HG03025 (cell line): ENCODE measurements around the gene PHRF1.

ENCODE experiments used
- ATAC-seq: cut with Tn5 transposase; IDR thresholded peaks from one replicate; pipeline ENCODE4 v1.9.1; 2021; ENCODE audit warnings: mild to moderate bottlenecking, moderate library complexity; ENCODE audit not compliant: unreplicated experiment, low FRiP score

PHRF1 gene

GRCh38 chr11:557328-558132 lies 18.7 kb upstream of the PHRF1 start:
- ATAC-seq = no peak

DNA sequence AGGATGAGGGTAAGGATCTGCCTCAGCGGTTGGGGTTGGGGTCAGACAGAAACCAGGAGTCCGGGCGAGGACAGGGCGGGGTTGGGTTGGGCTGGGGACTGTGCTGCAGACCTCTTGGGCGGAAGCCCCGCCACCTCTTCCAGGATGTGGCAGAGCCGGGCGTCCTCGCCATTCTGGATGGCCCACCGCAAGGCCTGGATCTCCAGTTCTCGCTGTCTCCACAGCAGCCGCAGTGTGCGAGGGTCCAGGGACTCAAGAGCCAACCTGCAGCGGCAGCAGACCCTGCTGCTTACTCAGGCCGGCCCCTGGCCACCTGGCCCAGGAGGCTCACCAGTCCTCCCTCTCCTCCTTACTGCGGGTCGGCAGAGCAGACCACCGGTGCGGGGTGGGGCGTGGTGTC lies 17.8 kb upstream of the PHRF1 start:
- no peak for ATAC-seq

DNA sequence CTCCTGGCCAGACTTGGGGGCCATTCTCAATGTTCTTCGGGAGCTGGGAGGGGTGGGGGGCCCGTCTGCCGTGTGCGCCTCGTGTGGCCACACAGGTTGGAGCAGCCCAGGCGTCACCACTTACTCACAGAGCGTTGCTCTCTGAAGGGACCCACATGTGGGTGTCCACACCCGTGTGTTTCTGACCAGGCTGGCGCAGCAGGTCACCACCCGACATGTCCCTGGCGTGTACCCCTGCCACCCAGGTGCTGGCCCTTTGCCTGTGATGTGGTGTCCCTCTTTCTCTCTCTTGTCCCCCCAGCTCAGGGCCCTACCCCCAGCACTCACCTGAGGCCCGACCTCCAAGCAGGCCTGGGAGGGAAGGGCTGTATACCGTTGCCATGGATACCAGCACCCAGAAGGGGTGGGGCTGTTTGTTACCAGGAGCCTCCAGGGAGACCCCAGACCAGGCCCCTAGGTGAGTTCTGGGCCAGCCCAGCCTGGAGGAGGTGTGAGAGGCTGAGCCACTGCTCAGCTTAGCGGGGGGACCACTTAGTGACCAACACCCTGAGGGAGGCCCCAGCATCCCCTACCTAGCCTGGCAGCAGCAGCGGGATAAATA lies 17.1 kb upstream of the PHRF1 start:
- no peak for ATAC-seq

GRCh38 chr11:559712-560304 lies 16.5 kb upstream of the PHRF1 start:
- ATAC-seq = no peak

GRCh38 chr11:560305-561147 lies 15.7 kb upstream of the PHRF1 start, which contains the start of the genes LMNTD2 and RASSF7:
LMNTD2 (minus strand) TSS chr11:560738; CDS start chr11:560716, 22 bp downstream.
RASSF7 (plus strand) TSS chr11:560970; CDS start chr11:561769, 799 bp downstream.
- peak; percentile 68 for ATAC-seq

- peak; percentile 27 for ATAC-seq
Observed at GRCh38 chr11:561148-562003, 14.9 kb upstream of the PHRF1 start.

GRCh38 chr11:562046-562645 lies 14.1 kb upstream of the PHRF1 start:
- ATAC-seq = no peak

- ATAC-seq = no peak
Observed at GRCh38 chr11:563066-563811, 13.0 kb upstream of the PHRF1 start.

- ATAC-seq = no peak
Observed at GRCh38 chr11:563812-564578, 12.3 kb upstream of the PHRF1 start.

DNA sequence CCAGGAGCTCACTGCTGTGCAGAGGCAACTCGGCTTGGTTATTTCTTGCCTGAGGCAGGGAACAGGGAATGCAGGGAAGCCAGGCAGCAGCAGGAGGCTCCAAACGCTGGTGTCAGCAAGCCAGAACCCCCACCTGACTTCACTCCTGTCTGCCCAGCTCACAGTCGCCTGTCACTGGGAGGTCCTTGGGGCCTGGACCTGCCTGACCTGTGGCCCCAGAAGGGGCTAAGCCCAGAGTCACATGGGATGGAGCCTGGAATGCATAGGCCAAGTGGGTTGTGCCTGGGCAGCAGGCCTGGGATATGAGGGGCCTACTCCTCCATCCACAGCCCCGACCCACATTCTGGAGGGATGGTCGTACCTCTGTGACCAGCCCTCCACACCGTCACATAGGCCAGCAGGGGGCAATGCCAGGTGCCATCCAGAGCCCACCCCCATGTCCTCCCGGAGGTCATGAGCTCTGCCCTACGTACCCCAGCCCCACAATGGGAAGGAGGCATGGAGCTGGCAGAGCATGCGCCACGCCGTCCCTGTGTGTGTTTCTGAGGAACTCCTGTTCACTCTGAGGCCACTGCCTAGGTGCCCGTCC lies 10.3 kb upstream of the PHRF1 start:
- no peak for ATAC-seq

DNA sequence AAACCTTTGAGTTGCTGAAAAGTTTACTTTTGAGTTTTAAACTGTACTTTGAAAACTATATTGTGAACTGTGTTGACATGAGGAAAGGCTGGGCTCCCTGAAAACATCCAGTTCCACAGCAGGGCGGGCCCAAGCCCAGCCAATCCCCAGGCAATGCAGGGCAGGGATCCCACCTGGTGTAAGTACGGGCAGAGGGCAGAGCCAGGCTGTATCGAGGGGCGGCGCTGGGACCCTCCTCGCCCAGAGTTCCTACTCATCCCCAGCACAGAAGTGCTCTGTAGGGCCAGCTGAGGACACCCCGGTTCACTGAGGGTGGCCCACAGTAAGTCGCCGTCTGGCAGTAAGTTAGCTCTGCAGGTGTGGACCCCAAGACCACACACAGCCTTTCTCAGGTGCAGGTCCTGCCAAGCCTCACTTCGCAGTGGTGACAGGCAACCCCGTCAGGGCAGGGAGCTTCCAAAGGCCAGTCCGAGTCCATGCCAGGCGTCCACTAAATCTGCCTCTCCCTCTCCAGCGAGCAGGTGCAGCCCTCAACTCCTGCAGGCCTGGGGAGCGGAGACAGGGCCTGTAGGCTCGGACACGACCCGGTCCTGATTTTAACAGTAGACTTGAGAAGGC lies 9.2 kb upstream of the PHRF1 start:
- ATAC-seq = no peak

DNA sequence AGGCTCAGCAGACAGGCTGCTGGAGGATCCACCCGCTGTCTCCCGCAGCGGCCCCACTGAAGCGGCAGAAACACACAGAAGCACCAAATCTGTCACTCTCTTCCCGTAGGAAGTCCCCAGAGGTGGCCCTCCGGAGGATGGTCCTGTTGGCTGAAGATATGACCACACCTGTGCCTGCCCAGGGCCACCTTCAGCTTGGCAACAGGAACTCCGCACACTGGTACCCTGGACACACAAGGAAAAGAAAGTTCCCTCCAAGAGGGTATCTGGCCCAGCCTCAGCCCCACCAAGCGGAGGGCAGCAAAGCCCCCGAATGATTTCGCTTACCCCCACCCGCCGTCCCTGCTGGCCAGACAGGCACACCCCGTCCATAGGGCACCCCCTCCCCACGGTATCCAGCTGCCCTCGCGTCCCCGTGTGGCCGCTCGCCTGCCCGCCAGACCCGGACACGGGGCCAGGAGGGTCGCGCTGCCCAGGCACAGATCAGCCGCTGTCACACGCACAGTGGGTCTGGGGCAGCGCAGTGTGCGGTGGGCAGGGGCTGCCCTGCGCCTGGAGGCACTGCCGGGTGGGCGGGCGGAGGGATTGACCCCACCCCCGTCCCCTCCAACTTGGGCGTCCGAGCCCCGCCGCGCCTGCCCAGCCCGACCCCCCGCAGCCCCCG lies 8.5 kb upstream of the PHRF1 start:
- ATAC-seq = no peak

DNA sequence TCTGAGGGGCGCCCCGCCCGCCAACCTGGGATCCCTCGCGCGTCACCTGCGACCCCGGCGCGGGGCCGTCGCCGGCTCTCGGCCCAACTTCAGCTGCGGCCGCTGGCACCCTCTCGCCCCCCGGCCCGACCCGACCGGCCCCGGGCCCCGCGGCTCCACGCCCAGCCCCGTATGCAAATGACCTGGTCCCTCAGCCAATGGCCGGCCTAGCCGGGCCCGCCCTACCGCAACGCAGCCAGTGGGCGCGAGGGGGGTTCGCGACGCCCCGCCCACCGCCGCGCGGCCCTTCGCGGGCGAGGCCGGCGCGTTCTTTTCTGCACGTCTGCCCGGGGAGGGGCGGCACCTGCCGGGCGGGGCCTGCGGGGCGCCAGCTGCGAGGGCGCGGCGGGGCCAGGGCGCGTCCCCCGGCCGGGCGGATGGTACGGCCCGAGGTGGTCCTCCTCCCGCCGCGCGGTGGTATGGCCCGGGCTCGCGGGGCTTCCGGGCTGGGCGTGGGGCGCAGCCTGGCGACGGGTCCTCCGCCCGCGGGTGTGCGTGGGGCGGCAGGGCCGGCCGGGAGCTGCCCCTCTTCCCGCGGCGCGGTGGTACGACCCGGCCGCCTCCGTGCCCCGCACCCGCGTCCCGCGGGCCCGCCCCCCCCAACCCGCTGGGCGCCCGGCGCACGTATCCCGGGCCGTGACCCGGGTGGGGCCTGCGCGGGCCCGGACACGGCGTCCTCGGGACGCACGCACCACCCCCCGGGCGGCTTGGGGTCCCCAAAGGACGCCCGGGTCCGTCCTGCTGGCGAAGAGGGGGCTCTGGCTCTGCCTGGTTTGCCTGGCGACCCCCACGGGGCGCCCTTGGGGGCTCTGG lies 7.7 kb upstream of the PHRF1 start:
- peak; percentile 78 for ATAC-seq

- ATAC-seq = no peak
Observed at GRCh38 chr11:569158-569885, 6.9 kb upstream of the PHRF1 start.

DNA sequence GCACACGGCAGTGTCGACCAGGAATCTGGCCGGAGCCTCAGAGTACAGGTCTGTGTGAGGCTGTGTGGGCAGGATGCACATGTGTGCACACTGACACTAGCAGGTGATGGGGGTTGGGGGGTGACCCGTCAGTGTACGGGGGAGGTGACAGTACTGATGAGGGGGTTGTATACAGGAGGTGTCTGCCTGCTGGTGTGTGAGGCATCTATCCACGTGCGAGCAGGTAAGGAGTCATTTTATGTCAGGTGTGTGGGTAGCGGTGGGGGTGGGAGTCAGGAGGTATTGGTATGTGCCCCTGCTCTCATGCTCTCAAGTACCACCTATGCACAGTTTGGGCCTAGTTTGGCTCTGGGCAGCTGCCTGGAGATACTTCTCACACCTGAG lies 4.5 kb upstream of the PHRF1 start:
- no peak for ATAC-seq
